Kidney epithelial cell (primary cell): ENCODE data around the gene FAM89B. TPM values are rescaled to one million over a fixed set of nuclear protein-coding genes. Genes with fewer than 3 reads are reported as not detected.

Source experiments
- DNase-seq: peaks from one replicate; pipeline ENCODE4 v3.0.0-alpha.2; 2010; ENCODE audit warnings: low read depth
- H3K27me3 ChIP-seq: 2 replicates; pipeline ENCODE4 v1.6.0; 2011; ENCODE audit warnings: low read length; ENCODE audit not compliant: control insufficient read depth, insufficient read depth
- H3K36me3 ChIP-seq: 2 replicates; pipeline ENCODE4 v1.5.1; 2011; ENCODE audit warnings: low read length; ENCODE audit not compliant: control insufficient read depth, insufficient read depth
- H3K4me3 ChIP-seq: 2 replicates; pipeline ENCODE4 v1.5.1; 2011; ENCODE audit warnings: low read depth, mild to moderate bottlenecking, control low read depth, low read length
- CTCF ChIP-seq: IDR thresholded peaks from 2 replicates; pipeline ENCODE4 v1.5.1; 2011; ENCODE audit warnings: mild to moderate bottlenecking, moderate library complexity, low read length, control low read depth, inconsistent platforms; ENCODE audit not compliant: insufficient read depth, poor library complexity, severe bottlenecking
- total RNA-seq: library from RNA; depleted of rRNA; stranded (reverse); fragments of >200 nt; gene quantifications from 2 replicates; pipeline ENCODE4 v1.2.3, GENCODE V29; 2015

Gene FAM89B
- total RNA-seq, 1 donor from 2014 or later: 63.9 TPM

DNA sequence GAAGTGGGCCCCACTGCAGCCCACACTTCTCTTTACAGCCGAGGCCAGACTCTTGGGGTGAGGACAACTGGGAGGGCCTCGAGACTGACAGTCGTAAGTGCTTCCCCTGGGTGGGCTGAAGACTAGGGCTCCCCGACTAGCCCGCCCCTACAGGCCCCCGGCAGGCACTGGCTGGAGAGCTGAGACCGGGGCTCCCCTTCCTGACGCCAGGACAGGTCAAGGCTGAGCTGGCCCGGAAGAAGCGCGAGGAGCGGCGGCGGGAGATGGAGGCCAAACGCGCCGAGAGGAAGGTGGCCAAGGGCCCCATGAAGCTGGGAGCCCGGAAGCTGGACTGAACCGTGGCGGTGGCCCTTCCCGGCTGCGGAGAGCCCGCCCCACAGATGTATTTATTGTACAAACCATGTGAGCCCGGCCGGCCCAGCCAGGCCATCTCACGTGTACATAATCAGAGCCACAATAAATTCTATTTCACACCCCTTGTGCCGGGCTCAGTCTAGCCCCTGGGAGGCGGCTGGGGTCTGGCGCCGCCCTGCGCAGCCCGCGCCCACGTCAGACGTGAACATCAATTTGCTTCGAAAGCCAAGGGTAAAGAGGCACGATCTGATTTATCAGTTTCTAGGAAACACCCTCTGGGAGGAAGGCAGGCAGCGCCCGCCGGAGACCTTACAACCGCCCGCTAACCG is 34.0 kb upstream of the FAM89B start:
- no peak for TF ChIP-seq CTCF
- Histone ChIP-seq H3K36me3 (peaks cover 2% of the 10 kb centered on the region), H3K27me3 (no peaks in the 10 kb centered on the region), H3K4me3 (no peak overlapping the region)
- no peak for DNase-seq

DNA sequence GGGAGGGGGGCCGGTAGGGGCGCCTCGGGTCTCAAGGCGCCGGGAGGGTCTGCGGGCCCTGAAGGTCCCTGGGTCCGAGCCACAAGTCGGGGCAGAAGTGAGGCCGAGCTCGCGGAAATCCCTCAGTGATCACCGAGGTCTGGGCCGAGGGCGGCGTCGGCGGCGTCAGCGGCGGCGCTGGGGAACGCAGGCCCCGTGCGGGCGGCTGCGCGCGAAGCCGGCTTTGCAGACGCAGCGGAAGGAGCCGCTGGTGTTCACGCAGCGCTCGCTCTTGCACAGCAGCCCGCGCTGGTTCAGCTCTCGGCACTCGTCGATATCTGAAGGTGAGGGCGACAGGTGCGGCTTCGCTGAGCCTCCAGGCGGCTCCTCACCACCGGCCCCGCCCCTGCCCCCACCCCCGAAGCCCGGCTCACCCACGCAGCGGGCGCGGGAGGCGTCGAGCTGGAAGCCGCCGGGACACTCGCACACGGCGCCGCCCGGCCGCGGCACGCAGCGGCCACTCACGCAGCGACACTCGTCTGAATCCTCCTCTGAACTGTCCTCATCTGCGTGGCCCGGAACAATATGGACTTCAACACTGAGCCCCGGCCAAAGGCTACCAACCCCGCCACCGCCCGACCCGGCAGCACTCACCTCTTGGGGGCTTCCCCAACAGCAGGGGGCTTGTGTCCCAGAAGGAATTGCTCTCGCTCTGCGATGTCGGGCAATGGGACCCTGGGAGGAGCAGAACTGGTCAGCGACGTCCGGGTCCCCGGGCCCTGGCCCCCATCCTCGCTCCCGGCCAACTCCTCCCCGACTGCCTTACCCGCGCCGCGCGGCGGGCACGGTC is 33.2 kb upstream of the FAM89B start:
- no peak overlapping the region for H3K4me3 ChIP-seq

GRCh38 chr11:65539744-65540289 is 32.5 kb upstream of the FAM89B start:
- DNase-seq: no peak
- no peaks in the 10 kb centered on the region for H3K27me3 ChIP-seq
- peaks cover 2% of the 10 kb centered on the region for H3K36me3 ChIP-seq
- H3K4me3 ChIP-seq: peak overlapping the region; percentile 35
- TF ChIP-seq CTCF: no peak

More for the DNA sequence above, 33.2 kb upstream of the FAM89B start:
- TF ChIP-seq CTCF: no peak
- no peaks in the 10 kb centered on the region for H3K27me3 ChIP-seq
- peaks cover 2% of the 10 kb centered on the region for H3K36me3 ChIP-seq
- no peak for DNase-seq

DNA sequence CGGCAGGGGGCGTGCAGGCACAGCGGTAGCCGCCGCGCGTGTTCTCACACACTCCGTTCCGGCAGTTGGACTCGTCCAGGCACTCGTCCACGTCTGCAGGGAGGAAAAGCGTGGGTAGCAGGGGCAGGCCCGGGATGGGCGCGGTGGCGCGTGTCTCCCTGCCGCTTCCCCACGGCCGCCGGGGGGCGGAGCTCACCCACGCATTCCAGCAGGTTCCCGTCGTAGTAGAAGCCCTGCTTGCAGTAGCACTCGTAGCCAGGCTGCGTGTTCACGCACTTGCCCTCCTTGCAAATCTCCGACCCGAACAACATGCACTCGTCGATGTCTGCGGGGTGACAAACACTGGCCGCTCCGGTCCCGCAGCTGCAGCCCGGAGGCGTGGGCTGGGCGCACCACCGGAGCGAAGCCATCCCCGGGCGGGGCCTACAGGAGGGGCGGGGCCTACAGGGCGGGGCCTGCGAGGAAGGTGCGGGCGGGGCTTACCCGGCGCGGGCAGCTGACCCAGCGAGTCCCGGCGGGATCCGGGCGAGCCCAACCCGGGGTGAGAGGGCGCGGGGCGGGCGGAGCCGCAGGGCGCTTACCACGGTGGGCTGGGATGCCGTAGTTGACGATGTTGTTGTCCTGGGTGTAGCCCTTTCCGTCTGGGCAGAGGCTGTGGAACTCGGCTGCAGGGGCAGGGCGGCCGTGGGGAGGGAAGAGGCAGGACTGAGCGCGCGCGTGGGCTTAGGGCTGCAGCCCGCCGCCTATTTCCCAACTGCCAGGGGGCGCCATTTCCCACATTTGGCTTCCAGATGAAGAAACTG is 31.8 kb upstream of the FAM89B start:
- DNase-seq: no peak
- TF ChIP-seq CTCF: peak; percentile 83
- Histone ChIP-seq H3K27me3 (no peaks in the 10 kb centered on the region), H3K36me3 (peaks cover 2% of the 10 kb centered on the region), H3K4me3 (peak overlapping the region; percentile 35)

GRCh38 chr11:65541093-65541982 is 31.0 kb upstream of the FAM89B start:
- no peaks in the 10 kb centered on the region for H3K27me3 ChIP-seq
- DNase-seq: no peak
- no peaks in the 10 kb centered on the region for H3K36me3 ChIP-seq
- no peak overlapping the region for H3K4me3 ChIP-seq
- no peak for TF ChIP-seq CTCF
